HEK293 (cell line): ENCODE data around the gene P2RY6.

Source experiments
- CTCF ChIP-seq: fragments of 450-650 bp; formaldehyde crosslinking; IDR thresholded peaks from 2 replicates; pipeline ENCODE4 v1.5.1; 2016; ENCODE audit warnings: missing biosample characterization, missing genetic modification characterization
- ZBTB8A ChIP-seq: fragments of 450-650 bp; formaldehyde crosslinking; IDR thresholded peaks from 2 replicates; pipeline ENCODE4 v1.5.1; 2016; ENCODE audit warnings: missing biosample characterization, missing genetic modification characterization
- ZNF221 ChIP-seq: fragments of 450-650 bp; formaldehyde crosslinking; IDR thresholded peaks from 2 replicates; pipeline ENCODE4 v1.5.1; 2017; ENCODE audit warnings: missing biosample characterization, missing genetic modification characterization, borderline replicate concordance
- ZNF514 ChIP-seq: fragments of 450-650 bp; formaldehyde crosslinking; IDR thresholded peaks from 2 replicates; pipeline ENCODE4 v1.5.1; 2016; ENCODE audit warnings: missing biosample characterization, missing genetic modification characterization
- ZNF785 ChIP-seq: fragments of 450-650 bp; formaldehyde crosslinking; IDR thresholded peaks from 2 replicates; pipeline ENCODE4 v1.5.1; 2016; ENCODE audit warnings: missing biosample characterization, missing genetic modification characterization
- TF ChIP-seq, protein P1 (sequence below): fragments of 450-650 bp; formaldehyde crosslinking; IDR thresholded peaks from 2 replicates; pipeline ENCODE4 v1.5.1; 2016; ENCODE audit warnings: missing biosample characterization, missing genetic modification characterization

DNA sequence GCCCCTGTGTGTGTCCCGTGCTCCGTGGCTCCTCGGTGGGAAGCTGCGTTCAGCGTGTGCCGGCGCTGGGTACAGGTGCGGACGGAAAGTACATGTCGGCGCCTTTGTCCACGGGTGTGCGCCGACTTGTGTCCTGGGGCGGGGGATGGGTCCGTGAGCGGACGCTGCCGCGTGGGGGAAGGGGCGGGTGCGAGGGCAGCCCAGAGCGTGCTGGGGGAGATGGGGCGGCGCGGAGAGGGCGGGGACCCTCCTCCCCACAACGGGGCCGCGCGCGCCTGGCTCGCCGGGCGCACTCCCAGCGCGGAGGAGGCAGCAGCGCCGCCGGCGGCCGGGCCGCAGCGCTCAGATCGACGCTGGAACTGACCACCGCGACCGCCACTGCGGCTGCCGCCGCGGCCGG is 70.5 kb downstream of the P2RY6 start:
- TF ChIP-seq CTCF (tag by site-specific recombination) (no peak), ZNF785 (tag by site-specific recombination) (no peak), ZBTB8A (tag by site-specific recombination) (no peak), ZNF221 (tag by site-specific recombination) (no peak), ZNF514 (tag by site-specific recombination) (no peak)
- TF ChIP-seq, protein P1, sequence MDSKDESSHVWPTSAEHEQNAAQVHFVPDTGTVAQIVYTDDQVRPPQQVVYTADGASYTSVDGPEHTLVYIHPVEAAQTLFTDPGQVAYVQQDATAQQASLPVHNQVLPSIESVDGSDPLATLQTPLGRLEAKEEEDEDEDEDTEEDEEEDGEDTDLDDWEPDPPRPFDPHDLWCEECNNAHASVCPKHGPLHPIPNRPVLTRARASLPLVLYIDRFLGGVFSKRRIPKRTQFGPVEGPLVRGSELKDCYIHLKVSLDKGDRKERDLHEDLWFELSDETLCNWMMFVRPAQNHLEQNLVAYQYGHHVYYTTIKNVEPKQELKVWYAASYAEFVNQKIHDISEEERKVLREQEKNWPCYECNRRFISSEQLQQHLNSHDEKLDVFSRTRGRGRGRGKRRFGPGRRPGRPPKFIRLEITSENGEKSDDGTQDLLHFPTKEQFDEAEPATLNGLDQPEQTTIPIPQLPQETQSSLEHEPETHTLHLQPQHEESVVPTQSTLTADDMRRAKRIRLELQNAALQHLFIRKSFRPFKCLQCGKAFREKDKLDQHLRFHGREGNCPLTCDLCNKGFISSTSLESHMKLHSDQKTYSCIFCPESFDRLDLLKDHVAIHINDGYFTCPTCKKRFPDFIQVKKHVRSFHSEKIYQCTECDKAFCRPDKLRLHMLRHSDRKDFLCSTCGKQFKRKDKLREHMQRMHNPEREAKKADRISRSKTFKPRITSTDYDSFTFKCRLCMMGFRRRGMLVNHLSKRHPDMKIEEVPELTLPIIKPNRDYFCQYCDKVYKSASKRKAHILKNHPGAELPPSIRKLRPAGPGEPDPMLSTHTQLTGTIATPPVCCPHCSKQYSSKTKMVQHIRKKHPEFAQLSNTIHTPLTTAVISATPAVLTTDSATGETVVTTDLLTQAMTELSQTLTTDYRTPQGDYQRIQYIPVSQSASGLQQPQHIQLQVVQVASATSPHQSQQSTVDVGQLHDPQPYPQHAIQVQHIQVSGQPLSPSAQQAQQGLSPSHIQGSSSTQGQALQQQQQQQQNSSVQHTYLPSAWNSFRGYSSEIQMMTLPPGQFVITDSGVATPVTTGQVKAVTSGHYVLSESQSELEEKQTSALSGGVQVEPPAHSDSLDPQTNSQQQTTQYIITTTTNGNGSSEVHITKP (tag by site-specific recombination): no peak
